SH-SY5Y (cell line): ENCODE data around the gene ITPR1.

Source experiments
- GATA2 ChIP-seq: IDR thresholded peaks from 2 replicates; pipeline ENCODE4 v1.6.1; 2011; ENCODE audit warnings: mild to moderate bottlenecking, low read depth, low read length
- GATA3 ChIP-seq: IDR thresholded peaks from 2 replicates; pipeline ENCODE4 v1.6.1; 2011; ENCODE audit warnings: low read depth, mild to moderate bottlenecking, low read length, moderate library complexity

DNA sequence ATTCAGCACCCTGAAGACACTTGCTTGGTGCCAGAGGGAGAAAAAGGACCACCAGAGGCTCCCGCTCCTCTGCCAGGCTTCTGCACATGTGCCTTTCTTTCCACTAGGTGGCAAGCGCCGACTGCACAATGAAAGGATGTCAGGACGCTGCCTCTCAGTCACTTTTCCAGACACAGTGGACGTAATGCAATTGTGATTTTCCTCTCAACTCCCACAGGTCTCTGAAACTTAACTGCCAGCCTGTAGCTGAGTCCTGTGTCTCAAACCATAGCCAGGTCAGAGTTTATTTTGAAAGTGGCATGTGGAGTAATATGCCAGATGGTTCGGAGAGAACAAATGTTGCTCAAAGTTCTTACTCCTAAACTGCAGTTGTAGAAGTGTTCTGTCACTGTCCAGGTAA is 162.9 kb downstream of the ITPR1 start:
- no peak for TF ChIP-seq GATA2
- TF ChIP-seq GATA3 = no peak
